Effector memory CD4-positive, alpha-beta T cell (primary cell): Measurements from ENCODE around the gene PIAS1.

ENCODE experiments used
- DNase-seq, 3 donors: peaks; one replicate each; pipeline ENCODE4 v3.0.0-alpha.2; 2020
- H3K27ac ChIP-seq: 2 replicates; pipeline ENCODE4 v1.7.0; 2013; ENCODE audit warnings: mild to moderate bottlenecking, low read length, moderate library complexity; ENCODE audit not compliant: insufficient read depth, poor library complexity, severe bottlenecking
- H3K27me3 ChIP-seq: replicated peaks from 2 replicates; pipeline ENCODE4 v1.7.0; 2013; ENCODE audit warnings: mild to moderate bottlenecking, low read length; ENCODE audit not compliant: insufficient read depth, control insufficient read depth, poor library complexity, severe bottlenecking
- H3K36me3 ChIP-seq: 2 replicates; pipeline ENCODE4 v1.7.0; 2013; ENCODE audit warnings: mild to moderate bottlenecking, low read length, moderate library complexity; ENCODE audit not compliant: control insufficient read depth, insufficient read depth
- H3K4me1 ChIP-seq: 2 replicates; pipeline ENCODE4 v1.7.0; 2013; ENCODE audit warnings: low read length, mild to moderate bottlenecking; ENCODE audit not compliant: control insufficient read depth, insufficient read depth, poor library complexity, severe bottlenecking
- H3K4me3 ChIP-seq: 2 replicates; pipeline ENCODE4 v1.7.0; 2013; ENCODE audit warnings: low read length, low read depth, mild to moderate bottlenecking; ENCODE audit not compliant: insufficient read depth, poor library complexity, severe bottlenecking
- H3K9me3 ChIP-seq: 2 replicates; pipeline ENCODE4 v1.7.0; 2013; ENCODE audit warnings: mild to moderate bottlenecking, low read length, moderate library complexity; ENCODE audit not compliant: control insufficient read depth

Gene PIAS1

GRCh38 chr15:68020685-68021084, 33.4 kb upstream of the PIAS1 start:
- H3K9me3 ChIP-seq, result no peaks in the 10 kb centered on the region
- H3K4me3 ChIP-seq, result no peak overlapping the region
- no peaks in the 10 kb centered on the region for H3K27me3 ChIP-seq
- DNase-seq, result no peak
- no peak overlapping the region for H3K27ac ChIP-seq
- H3K36me3 ChIP-seq, result no peaks in the 10 kb centered on the region
- H3K4me1 ChIP-seq, result no peaks in the 10 kb centered on the region

- H3K36me3 ChIP-seq, result no peaks in the 10 kb centered on the region
- no peak for DNase-seq
- H3K27me3 ChIP-seq, result no peaks in the 10 kb centered on the region
- H3K27ac ChIP-seq, result no peak overlapping the region
- no peaks in the 10 kb centered on the region for H3K9me3 ChIP-seq
- H3K4me3 ChIP-seq, result no peak overlapping the region
- no peaks in the 10 kb centered on the region for H3K4me1 ChIP-seq
Measured at GRCh38 chr15:68022061-68022460, 32.1 kb upstream of the PIAS1 start.

- Histone ChIP-seq H3K4me3 (no peak overlapping the region), H3K4me1 (no peaks in the 10 kb centered on the region), H3K36me3 (no peaks in the 10 kb centered on the region), H3K9me3 (no peaks in the 10 kb centered on the region), H3K27me3 (no peaks in the 10 kb centered on the region), H3K27ac (no peak overlapping the region)
- DNase-seq, result no peak
Measured at GRCh38 chr15:68023307-68024101, 30.6 kb upstream of the PIAS1 start.

- no peaks in the 10 kb centered on the region for H3K4me1 ChIP-seq
- no peak overlapping the region for H3K4me3 ChIP-seq
- H3K9me3 ChIP-seq, result no peaks in the 10 kb centered on the region
- H3K27me3 ChIP-seq, result no peaks in the 10 kb centered on the region
- no peak for DNase-seq
- H3K27ac ChIP-seq, result no peak overlapping the region
- no peaks in the 10 kb centered on the region for H3K36me3 ChIP-seq
Measured at GRCh38 chr15:68025835-68026424, 28.2 kb upstream of the PIAS1 start.

- Histone ChIP-seq H3K27me3 (no peaks in the 10 kb centered on the region), H3K9me3 (no peaks in the 10 kb centered on the region), H3K27ac (no peak overlapping the region), H3K36me3 (no peaks in the 10 kb centered on the region), H3K4me1 (no peaks in the 10 kb centered on the region), H3K4me3 (no peak overlapping the region)
- DNase-seq, result no peak
Measured at GRCh38 chr15:68027388-68027787, 26.7 kb upstream of the PIAS1 start.

- no peaks in the 10 kb centered on the region for H3K9me3 ChIP-seq
Measured at GRCh38 chr15:68028137-68028887, 25.8 kb upstream of the PIAS1 start.

GRCh38 chr15:68028888-68029207, 25.3 kb upstream of the PIAS1 start:
- no peaks in the 10 kb centered on the region for H3K4me1 ChIP-seq
- no peaks in the 10 kb centered on the region for H3K36me3 ChIP-seq
- no peak for DNase-seq
- H3K27me3 ChIP-seq, result no peaks in the 10 kb centered on the region
- H3K4me3 ChIP-seq, result no peak overlapping the region
- H3K9me3 ChIP-seq, result no peaks in the 10 kb centered on the region
- no peak overlapping the region for H3K27ac ChIP-seq

More at GRCh38 chr15:68028137-68028887, 25.8 kb upstream of the PIAS1 start:
- no peak overlapping the region for H3K27ac ChIP-seq
- H3K4me3 ChIP-seq, result no peak overlapping the region
- no peaks in the 10 kb centered on the region for H3K27me3 ChIP-seq
- H3K4me1 ChIP-seq, result no peaks in the 10 kb centered on the region
- no peak for DNase-seq
- no peaks in the 10 kb centered on the region for H3K36me3 ChIP-seq

GRCh38 chr15:68029959-68030358, 24.2 kb upstream of the PIAS1 start:
- no peaks in the 10 kb centered on the region for H3K4me1 ChIP-seq
- H3K27ac ChIP-seq, result no peak overlapping the region
- H3K36me3 ChIP-seq, result no peaks in the 10 kb centered on the region
- H3K9me3 ChIP-seq, result no peaks in the 10 kb centered on the region
- no peaks in the 10 kb centered on the region for H3K27me3 ChIP-seq
- no peak for DNase-seq
- H3K4me3 ChIP-seq, result no peak overlapping the region

GRCh38 chr15:68031404-68031803, 22.7 kb upstream of the PIAS1 start:
- no peaks in the 10 kb centered on the region for H3K4me1 ChIP-seq
- no peak overlapping the region for H3K27ac ChIP-seq
- no peaks in the 10 kb centered on the region for H3K36me3 ChIP-seq
- no peak for DNase-seq
- no peaks in the 10 kb centered on the region for H3K27me3 ChIP-seq
- H3K9me3 ChIP-seq, result no peaks in the 10 kb centered on the region
- H3K4me3 ChIP-seq, result no peak overlapping the region

- DNase-seq, result no peak
- no peaks in the 10 kb centered on the region for H3K9me3 ChIP-seq
- no peaks in the 10 kb centered on the region for H3K27me3 ChIP-seq
- H3K36me3 ChIP-seq, result no peaks in the 10 kb centered on the region
- no peak overlapping the region for H3K4me3 ChIP-seq
- H3K27ac ChIP-seq, result no peak overlapping the region
- no peaks in the 10 kb centered on the region for H3K4me1 ChIP-seq
Measured at GRCh38 chr15:68032672-68033071, 21.4 kb upstream of the PIAS1 start.
